ENCODE results near the gene MAP2K4.

The MAP2K4 gene

GRCh38 chr17:12098568-12098967, 77.9 kb downstream of the MAP2K4 start:
- no peak overlapping the region for H2BK15ac ChIP-seq (ENCODE audit: low read depth, poor library complexity, severe bottlenecking)
- peaks cover 0 to 52% of the 10 kb centered on the region in 2 experiments for H3K36me3 ChIP-seq (ENCODE audit: control insufficient read depth in 1 of 2, insufficient read depth in 2 of 2, low read depth in 1 of 2, low read length in 2 of 2)
- H3K14ac ChIP-seq (ENCODE audit: low read length in 2 of 2): no peak overlapping the region
- no peaks in the 10 kb centered on the region for H3K9me3 ChIP-seq (ENCODE audit: control insufficient read depth, low read length)
- H2BK12ac ChIP-seq (ENCODE audit: low read length in 2 of 2): no peak overlapping the region
- H3K4me1 ChIP-seq (ENCODE audit: control insufficient read depth, insufficient read depth, low read depth, low read length): no peaks in the 10 kb centered on the region
- no peak overlapping the region for H3K9ac ChIP-seq (ENCODE audit: low read length)
- no peak overlapping the region for H3K4me3 ChIP-seq (ENCODE audit: insufficient read depth in 1 of 2, low read depth in 1 of 2, low read length in 2 of 2)
- H2BK5ac ChIP-seq (ENCODE audit: low read depth, low read length, poor library complexity, severe bottlenecking): no peak overlapping the region
- no peak overlapping the region for H3K27ac ChIP-seq (ENCODE audit: low read length, poor library complexity, severe bottlenecking)
- no peak overlapping the region for H2AK5ac ChIP-seq (ENCODE audit: low read length, severe bottlenecking)
- no peak overlapping the region for H2AFZ ChIP-seq (ENCODE audit: low read depth, low read length)
- no peak overlapping the region for H2BK120ac ChIP-seq (ENCODE audit: low read depth, low read length)
- H3K27me3 ChIP-seq (ENCODE audit: control insufficient read depth in 1 of 2, insufficient read depth in 1 of 2, low read length in 2 of 2): no peaks in the 10 kb centered on the region
- H4K8ac ChIP-seq (ENCODE audit: low read length): no peak overlapping the region
- no peak for DNase-seq
- H3K79me1 ChIP-seq (replicated peaks; ENCODE audit: low read length, poor library complexity, severe bottlenecking): peaks cover 12% of the 10 kb centered on the region
- no peak overlapping the region for H3K4ac ChIP-seq (ENCODE audit: low read depth in 1 of 2, low read length in 2 of 2)
- H3K4me2 ChIP-seq (ENCODE audit: low read length, poor library complexity, severe bottlenecking): no peak overlapping the region
- H3K23ac ChIP-seq (ENCODE audit: low read length in 2 of 2): no peak overlapping the region
- no peak overlapping the region for H4K91ac ChIP-seq (ENCODE audit: low read length)
- H3K18ac ChIP-seq (ENCODE audit: low read depth in 1 of 2, low read length in 2 of 2): no peak overlapping the region

GRCh38 chr17:12099412-12099811, 78.7 kb downstream of the MAP2K4 start:
- Histone ChIP-seq H2AK5ac (ENCODE audit: low read length, severe bottlenecking) (no peak overlapping the region), H3K4ac (ENCODE audit: low read depth in 1 of 2, low read length in 2 of 2) (no peak overlapping the region), H2BK12ac (ENCODE audit: low read length in 2 of 2) (no peak overlapping the region), H3K27ac (ENCODE audit: low read length, poor library complexity, severe bottlenecking) (no peak overlapping the region), H2BK15ac (ENCODE audit: low read depth, poor library complexity, severe bottlenecking) (no peak overlapping the region), H3K14ac (ENCODE audit: low read length in 2 of 2) (no peak overlapping the region), H3K9ac (ENCODE audit: low read length) (no peak overlapping the region), H3K9me3 (ENCODE audit: control insufficient read depth, low read length) (no peaks in the 10 kb centered on the region), H3K23ac (ENCODE audit: low read length in 2 of 2) (no peak overlapping the region), H3K4me1 (ENCODE audit: control insufficient read depth, insufficient read depth, low read depth, low read length) (no peaks in the 10 kb centered on the region), H3K4me2 (ENCODE audit: low read length, poor library complexity, severe bottlenecking) (no peak overlapping the region), H3K27me3 (ENCODE audit: control insufficient read depth in 1 of 2, insufficient read depth in 1 of 2, low read length in 2 of 2) (no peaks in the 10 kb centered on the region), H3K18ac (ENCODE audit: low read depth in 1 of 2, low read length in 2 of 2) (no peak overlapping the region), H4K91ac (ENCODE audit: low read length) (no peak overlapping the region), H2BK120ac (ENCODE audit: low read depth, low read length) (no peak overlapping the region), H3K36me3 (ENCODE audit: control insufficient read depth in 1 of 2, insufficient read depth in 2 of 2, low read depth in 1 of 2, low read length in 2 of 2) (peaks cover 0 to 52% of the 10 kb centered on the region in 2 experiments), H2AFZ (ENCODE audit: low read depth, low read length) (no peak overlapping the region), H3K79me1 (replicated peaks; ENCODE audit: low read length, poor library complexity, severe bottlenecking) (peaks cover 12% of the 10 kb centered on the region), H4K8ac (ENCODE audit: low read length) (no peak overlapping the region), H3K4me3 (ENCODE audit: insufficient read depth in 1 of 2, low read depth in 1 of 2, low read length in 2 of 2) (no peak overlapping the region), H2BK5ac (ENCODE audit: low read depth, low read length, poor library complexity, severe bottlenecking) (no peak overlapping the region)
- 80% methylated on average over 1 of the region's 1 CpG for WGBS
- DNase-seq: no peak

- no peaks in the 10 kb centered on the region for H3K9me3 ChIP-seq (ENCODE audit: control insufficient read depth, low read length)
- no peak overlapping the region for H3K4ac ChIP-seq (ENCODE audit: low read depth in 1 of 2, low read length in 2 of 2)
- no peak overlapping the region for H4K91ac ChIP-seq (ENCODE audit: low read length)
- H3K9ac ChIP-seq (ENCODE audit: low read length): no peak overlapping the region
- H3K4me3 ChIP-seq (ENCODE audit: insufficient read depth in 1 of 2, low read depth in 1 of 2, low read length in 2 of 2): no peak overlapping the region
- H3K36me3 ChIP-seq (ENCODE audit: control insufficient read depth in 1 of 2, insufficient read depth in 2 of 2, low read depth in 1 of 2, low read length in 2 of 2): peaks cover 0 to 12% of the 10 kb centered on the region in 2 experiments
- no peak overlapping the region for H3K14ac ChIP-seq (ENCODE audit: low read length in 2 of 2)
- H3K4me2 ChIP-seq (ENCODE audit: low read length, poor library complexity, severe bottlenecking): no peak overlapping the region
- no peak for DNase-seq
- H2BK120ac ChIP-seq (ENCODE audit: low read depth, low read length): no peak overlapping the region
- H3K18ac ChIP-seq (ENCODE audit: low read depth in 1 of 2, low read length in 2 of 2): no peak overlapping the region
- H4K8ac ChIP-seq (ENCODE audit: low read length): no peak overlapping the region
- no peak overlapping the region for H2AK5ac ChIP-seq (ENCODE audit: low read length, severe bottlenecking)
- H3K79me1 ChIP-seq (replicated peaks; ENCODE audit: low read length, poor library complexity, severe bottlenecking): peaks cover 8% of the 10 kb centered on the region
- H2BK5ac ChIP-seq (ENCODE audit: low read depth, low read length, poor library complexity, severe bottlenecking): no peak overlapping the region
- no peak overlapping the region for H2BK12ac ChIP-seq (ENCODE audit: low read length in 2 of 2)
- no peak overlapping the region for H2AFZ ChIP-seq (ENCODE audit: low read depth, low read length)
- no peaks in the 10 kb centered on the region for H3K4me1 ChIP-seq (ENCODE audit: control insufficient read depth, insufficient read depth, low read depth, low read length)
- no peak overlapping the region for H3K27ac ChIP-seq (ENCODE audit: low read length, poor library complexity, severe bottlenecking)
- H3K23ac ChIP-seq (ENCODE audit: low read length in 2 of 2): no peak overlapping the region
- H2BK15ac ChIP-seq (ENCODE audit: low read depth, poor library complexity, severe bottlenecking): no peak overlapping the region
- no peaks in the 10 kb centered on the region for H3K27me3 ChIP-seq (ENCODE audit: control insufficient read depth in 1 of 2, insufficient read depth in 1 of 2, low read length in 2 of 2)
Observed at GRCh38 chr17:12104831-12105230, 84.2 kb downstream of the MAP2K4 start.

GRCh38 chr17:12107905-12108304, 87.2 kb downstream of the MAP2K4 start:
- no CpG with 5 or more reads among the region's 1 CpG for WGBS

More at GRCh38 chr17:12107905-12108304, 87.2 kb downstream of the MAP2K4 start:
- Histone ChIP-seq H3K27ac (ENCODE audit: low read length, poor library complexity, severe bottlenecking) (no peak overlapping the region), H2BK5ac (ENCODE audit: low read depth, low read length, poor library complexity, severe bottlenecking) (no peak overlapping the region), H3K4ac (ENCODE audit: low read depth in 1 of 2, low read length in 2 of 2) (no peak overlapping the region), H3K27me3 (ENCODE audit: control insufficient read depth in 1 of 2, insufficient read depth in 1 of 2, low read length in 2 of 2) (no peaks in the 10 kb centered on the region), H3K36me3 (ENCODE audit: control insufficient read depth in 1 of 2, insufficient read depth in 2 of 2, low read depth in 1 of 2, low read length in 2 of 2) (peaks cover 0 to 15% of the 10 kb centered on the region in 2 experiments), H3K14ac (ENCODE audit: low read length in 2 of 2) (no peak overlapping the region), H3K18ac (ENCODE audit: low read depth in 1 of 2, low read length in 2 of 2) (no peak overlapping the region), H2BK12ac (ENCODE audit: low read length in 2 of 2) (no peak overlapping the region), H2AK5ac (ENCODE audit: low read length, severe bottlenecking) (no peak overlapping the region), H3K9me3 (ENCODE audit: control insufficient read depth, low read length) (no peaks in the 10 kb centered on the region), H4K91ac (ENCODE audit: low read length) (no peak overlapping the region), H2AFZ (ENCODE audit: low read depth, low read length) (no peak overlapping the region), H3K4me3 (ENCODE audit: insufficient read depth in 1 of 2, low read depth in 1 of 2, low read length in 2 of 2) (no peak overlapping the region), H3K23ac (ENCODE audit: low read length in 2 of 2) (no peak overlapping the region), H3K4me2 (ENCODE audit: low read length, poor library complexity, severe bottlenecking) (no peak overlapping the region), H3K79me1 (replicated peaks; ENCODE audit: low read length, poor library complexity, severe bottlenecking) (peaks cover 8% of the 10 kb centered on the region), H4K8ac (ENCODE audit: low read length) (no peak overlapping the region), H2BK15ac (ENCODE audit: low read depth, poor library complexity, severe bottlenecking) (no peak overlapping the region), H3K4me1 (ENCODE audit: control insufficient read depth, insufficient read depth, low read depth, low read length) (no peaks in the 10 kb centered on the region), H2BK120ac (ENCODE audit: low read depth, low read length) (no peak overlapping the region), H3K9ac (ENCODE audit: low read length) (peak overlapping the region; percentile 13)
- peak; percentile 44 for DNase-seq
